ENCODE data around the gene CACNA1B.

Gene CACNA1B

GRCh38 chr9:137988051-137988450, 110.5 kb downstream of the CACNA1B start:
- no peak for DNase-seq

GRCh38 chr9:137988701-137989100, 111.1 kb downstream of the CACNA1B start:
- no peak for DNase-seq

- DNase-seq: no peak
These were observed 111.6 kb downstream of the CACNA1B start for GRCh38 chr9:137989156-137989555.

GRCh38 chr9:137989999-137990715, 112.6 kb downstream of the CACNA1B start:
- DNase-seq: no peak

GRCh38 chr9:138003485-138004190, 126.1 kb downstream of the CACNA1B start:
- DNase-seq: no peak

- DNase-seq: no peak
These were observed 129.1 kb downstream of the CACNA1B start for GRCh38 chr9:138006576-138007233.

- DNase-seq: no peak
These were observed 130.0 kb downstream of the CACNA1B start for GRCh38 chr9:138007566-138007917.

- DNase-seq: no peak
These were observed 130.6 kb downstream of the CACNA1B start for GRCh38 chr9:138007918-138008841.

GRCh38 chr9:138009016-138009802, 131.6 kb downstream of the CACNA1B start:
- no peak for DNase-seq

GRCh38 chr9:138009803-138010690, 132.5 kb downstream of the CACNA1B start:
- DNase-seq: no peak

GRCh38 chr9:138010861-138011260, 133.3 kb downstream of the CACNA1B start:
- no peak for DNase-seq

- DNase-seq: no peak
These were observed 134.4 kb downstream of the CACNA1B start for GRCh38 chr9:138011951-138012500.

- no peak for DNase-seq
These were observed 135.7 kb downstream of the CACNA1B start for GRCh38 chr9:138013273-138013672.

GRCh38 chr9:138013836-138014562, 136.4 kb downstream of the CACNA1B start:
- DNase-seq: no peak

GRCh38 chr9:138014563-138014945, 137.0 kb downstream of the CACNA1B start:
- no peak for DNase-seq

- DNase-seq: no peak
These were observed 137.6 kb downstream of the CACNA1B start for GRCh38 chr9:138015021-138015829.

- DNase-seq: no peak
These were observed 139.0 kb downstream of the CACNA1B start for GRCh38 chr9:138016406-138017187.

GRCh38 chr9:138017200-138017599, 139.6 kb downstream of the CACNA1B start:
- no peak for DNase-seq

Data from NCI-H2227 treated with DMSO at 0.1 percent for 48 hours (cell line).